K562 (cell line): Measurements from ENCODE around the gene KCTD16. TPM values are rescaled to one million over a fixed set of nuclear protein-coding genes. Genes with fewer than 3 reads are reported as not detected.

ENCODE experiments used
- ATAC-seq: fragments of 200-7000 bp; cut with Tn5 transposase; 3 replicates; pipeline ENCODE4 v1.9.1; 2020; ENCODE audit warnings: moderate library complexity
- BruUV-seq: library from RNA; stranded (reverse); fragments of 400-500 nt; replicated peaks from 2 replicates; lab custom pipeline; 2021; lab: Mats Ljungman, UMichigan
- CTCF ChIA-PET: fragments of 300-600 bp; formaldehyde crosslinking; extraction: SDS; loops from one replicate; lab custom pipeline; 2021; ENCODE audit warnings: low intra/inter-chr PET ratio; lab: Yijun Ruan, JAX
- POLR2A ChIA-PET: fragments of 300-600, 350-650 bp; sonication (Branson Sonifier 250); formaldehyde crosslinking; extraction: SDS; loops from one replicate; lab custom pipeline; 2021; ENCODE audit warnings: antibody characterized with exemption, inconsistent platforms; lab: Yijun Ruan, JAX
- DNase-seq, 4 experiments: peaks; one replicate each; pipeline versions ENCODE4 v3.0.0 to v3.0.0-alpha.2; 2011 to 2018; ENCODE audit warnings: low spot score in 3 of 4, mixed read lengths in 3 of 4; ENCODE audit errors: extremely low read depth in 1 of 4
- FAIRE-seq: peaks from 2 replicates; lab custom pipeline; 2011; peaks lifted over from hg19 to GRCh38; lab: Jason Lieb, UNC
- H2AFZ ChIP-seq: 2 replicates; pipeline ENCODE4 v1.6.0; 2011; ENCODE audit warnings: low read depth, low read length, control low read depth, inconsistent platforms
- H3K27ac ChIP-seq: fragments of 200-600 bp; 3 replicates; pipeline ENCODE4 v1.8.0; 2011; ENCODE audit warnings: low read depth, mild to moderate bottlenecking, control low read depth, inconsistent platforms, low read length, moderate library complexity, mixed read lengths; ENCODE audit errors: extremely low read depth
- H3K27me3 ChIP-seq, 2 experiments: fragments of 300-600 bp in 1 of 2; 2 replicates in 1 of 2; 3 replicates in 1 of 2; pipeline versions ENCODE4 v1.6.0 to v1.8.0; 2011; ENCODE audit warnings: inconsistent platforms in 2 of 2, low read length in 2 of 2, mild to moderate bottlenecking in 1 of 2, mixed read lengths in 1 of 2, moderate library complexity in 1 of 2; ENCODE audit not compliant: control insufficient read depth in 2 of 2, insufficient read depth in 2 of 2
- H3K36me3 ChIP-seq: fragments of 300-600 bp; 3 replicates; pipeline ENCODE4 v1.8.0; 2011; ENCODE audit warnings: mild to moderate bottlenecking, low read length, inconsistent platforms; ENCODE audit not compliant: control insufficient read depth, insufficient read depth
- H3K4me1 ChIP-seq, 2 experiments: fragments of 200-600 bp in 1 of 2; replicated peaks in 1 of 2; 2 replicates in 1 of 2; 3 replicates in 1 of 2; pipeline versions ENCODE4 v1.5.1 to v1.8.0; 2011; ENCODE audit warnings: inconsistent platforms in 2 of 2, low read length in 2 of 2, mild to moderate bottlenecking in 1 of 2, mixed read lengths in 1 of 2, moderate library complexity in 1 of 2; ENCODE audit not compliant: control insufficient read depth in 2 of 2, insufficient read depth in 2 of 2
- H3K4me2 ChIP-seq: 2 replicates; pipeline ENCODE4 v1.6.1; 2011; ENCODE audit warnings: low read length, control low read depth, inconsistent platforms, mixed read lengths; ENCODE audit not compliant: insufficient read depth
- H3K4me3 ChIP-seq: fragments of 200-600 bp; sonication (generic), shearing (Covaris generic); 2 replicates; pipeline ENCODE4 v1.5.1; 2016; ENCODE audit warnings: control low read depth, inconsistent platforms
- H3K79me2 ChIP-seq: fragments of 200-600 bp; 3 replicates; pipeline ENCODE4 v1.8.0; 2011; ENCODE audit warnings: low read length, inconsistent platforms; ENCODE audit not compliant: control insufficient read depth, insufficient read depth
- H3K9ac ChIP-seq, 2 experiments: 2 replicates each; pipeline versions ENCODE4 v1.6.0 to v1.6.1; 2011; ENCODE audit warnings: low read depth in 2 of 2, low read length in 2 of 2, control low read depth in 1 of 2, inconsistent platforms in 1 of 2, mild to moderate bottlenecking in 1 of 2, mixed read lengths in 1 of 2; ENCODE audit not compliant: insufficient read depth in 1 of 2
- H3K9me1 ChIP-seq: one replicate; pipeline ENCODE4 v1.6.0; 2011; ENCODE audit warnings: inconsistent platforms, mild to moderate bottlenecking, low read length, moderate library complexity; ENCODE audit not compliant: control insufficient read depth, insufficient read depth
- H3K9me3 ChIP-seq: replicated peaks from 2 replicates; pipeline ENCODE4 v1.5.1; 2011; ENCODE audit warnings: low read depth, low read length, inconsistent platforms; ENCODE audit not compliant: control insufficient read depth, insufficient read depth
- H4K20me1 ChIP-seq: replicated peaks from 2 replicates; pipeline ENCODE4 v1.6.1; 2011; ENCODE audit warnings: low read length, inconsistent platforms, mixed read lengths; ENCODE audit not compliant: control insufficient read depth, insufficient read depth
- ARID1B ChIP-seq: fragments of 450-650 bp; IDR thresholded peaks from 2 replicates; pipeline ENCODE4 v1.6.1; 2016; ENCODE audit warnings: antibody characterized with exemption, mild to moderate bottlenecking, inconsistent platforms
- CBX5 ChIP-seq: IDR thresholded peaks from 2 replicates; pipeline ENCODE4 v1.6.1; 2014; ENCODE audit warnings: low read depth, borderline replicate concordance
- CSDE1 ChIP-seq, 2 experiments: fragments of 450-650 bp; IDR thresholded peaks; 2 replicates each; pipeline ENCODE4 v1.6.1; 2016; ENCODE audit warnings: mild to moderate bottlenecking in 1 of 2
- OTX1 ChIP-seq: fragments of 450-650 bp; formaldehyde crosslinking; IDR thresholded peaks from 2 replicates; pipeline ENCODE4 v1.4.0; 2022; ENCODE audit warnings: mild to moderate bottlenecking
- TCF3 ChIP-seq: sonication (generic); formaldehyde crosslinking; IDR thresholded peaks from 2 replicates; pipeline ENCODE4 v1.4.0; 2020; ENCODE audit warnings: mild to moderate bottlenecking, missing genetic modification reagents
- ZNF41 ChIP-seq: fragments of 250-450 bp; sonication (Bioruptor Pico); conservative IDR thresholded peaks from 2 replicates; pipeline ENCODE4 v1.4.0; 2020; ENCODE audit warnings: mild to moderate bottlenecking
- ZNF699 ChIP-seq: fragments of 250-450 bp; sonication (Bioruptor Pico); IDR thresholded peaks from 2 replicates; pipeline ENCODE4 v1.8.0; 2021; ENCODE audit warnings: mild to moderate bottlenecking, moderate library complexity; ENCODE audit not compliant: insufficient replicate concordance
- ZNF780A ChIP-seq: fragments of 250-450 bp; sonication (Bioruptor Pico); IDR thresholded peaks from 2 replicates; pipeline ENCODE4 v1.5.0; 2021; ENCODE audit warnings: mild to moderate bottlenecking
- WGBS: fragments of 100-300 bp; shearing (Covaris generic); methylation state at CpG from one replicate; pipeline ENCODE4 v1.1.6; 2016; ENCODE audit warnings: low coverage, mixed read lengths; ENCODE audit not compliant: insufficient coverage; ENCODE audit errors: missing lambda C conversion rate; 5-methylcytosine and 5-hydroxymethylcytosine counted together
- in situ Hi-C: fragments of 300-500 bp; cut with MboI; formaldehyde crosslinking; loops from 4 replicates; pipeline ENCODE4 v1.15.0; 2018; ENCODE audit warnings: inconsistent platforms, mixed read lengths
- intact Hi-C: fragments of 100-400 bp; cut with micrococcal nuclease; formaldehyde crosslinking; loops from 2 replicates; pipeline ENCODE4 v1.14.2; 2022
- polyA plus RNA-seq, 8 experiments: library from polyadenylated mRNA; depleted of rRNA in 4 of 8; stranded (reverse) in 5 of 8; unstranded in 3 of 8; fragments of >200 nt; fragmentation: Nextera tagmentation in 2 of 8; fragmentation: Illumina TruSeq in 1 of 8; extraction: Ambion mirVana in 2 of 8; extraction: Trizol in 1 of 8; gene quantifications; 2 replicates each; pipeline versions ENCODE4 v1.2.1 to v1.2.3, GENCODE V29; 2011 to 2014; ENCODE audit warnings: inconsistent platforms in 1 of 8, missing spikeins in 1 of 8
- total RNA-seq, 7 experiments: library from RNA; depleted of rRNA in 6 of 7; stranded (reverse); fragments of >200 nt in 6 of 7; fragmentation: Illumina TruSeq in 2 of 7; extraction: Trizol in 2 of 7; gene quantifications; 2 replicates each; pipeline versions ENCODE4 v1.2.1 to v1.2.3, GENCODE V29; 2011 to 2021; ENCODE audit warnings: low replicate concordance in 1 of 7
- TF ChIP-seq, protein P1 (sequence below): fragments of 250-450 bp; sonication (Bioruptor Pico); IDR thresholded peaks from 2 replicates; pipeline ENCODE4 v1.8.0; 2021; ENCODE audit warnings: mild to moderate bottlenecking, moderate library complexity
- TF ChIP-seq, protein P2 (sequence below): fragments of 450-650 bp; IDR thresholded peaks from one replicate; pipeline ENCODE4 v1.6.1; 2018; ENCODE audit warnings: mild to moderate bottlenecking, moderate library complexity; ENCODE audit not compliant: partially characterized antibody
- TF ChIP-seq, protein P3 (sequence below): fragments of 450-650 bp; formaldehyde crosslinking; IDR thresholded peaks from 2 replicates; pipeline ENCODE4 v1.4.0; 2020; ENCODE audit warnings: mild to moderate bottlenecking
- TF ChIP-seq, protein P4 (sequence below): sonication (generic); formaldehyde crosslinking; IDR thresholded peaks from 2 replicates; pipeline ENCODE4 v1.8.0; 2022; ENCODE audit warnings: missing genetic modification reagents, mild to moderate bottlenecking, borderline replicate concordance
- TF ChIP-seq, protein P5 (sequence below): sonication (generic); formaldehyde crosslinking; IDR thresholded peaks from 2 replicates; pipeline ENCODE4 v1.5.0; 2020; ENCODE audit warnings: missing genetic modification reagents

Gene KCTD16
- total and polyA plus RNA-seq, 9 of the 15 experiments (the other 6 are each of a cell fraction or from before 2014, with no cell fraction given): 0.04 TPM; not detected in 8

DNA sequence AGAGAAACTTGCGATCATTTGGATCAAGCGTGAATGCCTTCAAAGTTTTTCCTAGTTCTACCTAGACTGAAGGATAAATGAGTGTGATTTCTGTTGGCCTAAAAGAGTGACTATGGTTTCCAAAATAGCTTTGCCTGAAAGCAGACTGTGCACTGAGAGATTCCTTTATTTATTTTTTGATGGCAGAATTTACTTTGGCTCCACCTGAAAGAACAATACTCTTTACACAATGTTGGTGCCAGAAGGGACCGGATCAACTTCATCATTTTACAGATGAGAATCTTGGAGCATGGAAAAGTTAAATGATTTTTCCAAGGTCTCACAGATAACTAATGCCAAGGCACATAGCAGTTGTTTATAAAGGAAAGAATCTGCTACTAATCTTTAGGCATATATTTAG lies 199.6 kb downstream of the KCTD16 start:
- ChIA-PET CTCF (no interaction called here), POLR2A (interaction anchor here (0.6 kb wide), 1 partner anchor 41 kb away, joined by 4 read pairs; no protein-coding TSS in a partner anchor)
- no peaks in the 10 kb centered on the region for H3K9me3 ChIP-seq
- H3K9ac ChIP-seq: no peak overlapping the region
- no peaks in the 10 kb centered on the region for H3K9me1 ChIP-seq
- DNase-seq (no peak), ATAC-seq (no peak), FAIRE-seq (no peak)
- no TSS peak for BruUV-seq
- H4K20me1 ChIP-seq: no peaks in the 10 kb centered on the region
- H3K27ac ChIP-seq: no peak overlapping the region
- H3K27me3 ChIP-seq: no peaks in the 10 kb centered on the region
- no peak overlapping the region for H3K4me2 ChIP-seq
- intact Hi-C loops (no loop called here), in situ Hi-C loops (no loop called here)
- WGBS: 0% methylated on average over 3 of the region's 3 CpGs
- TF ChIP-seq OTX1 (CRISPR knock-in tag) (no peak), ARID1B (no peak), ZNF780A (no peak), TCF3 (CRISPR knock-in tag) (no peak), CBX5 (no peak), ZNF41 (CRISPR knock-in tag) (no peak), CSDE1 (IDR thresholded peaks at IDR 0.05) (no peak), ZNF699 (CRISPR knock-in tag) (no peak)
- TF ChIP-seq, protein P1, sequence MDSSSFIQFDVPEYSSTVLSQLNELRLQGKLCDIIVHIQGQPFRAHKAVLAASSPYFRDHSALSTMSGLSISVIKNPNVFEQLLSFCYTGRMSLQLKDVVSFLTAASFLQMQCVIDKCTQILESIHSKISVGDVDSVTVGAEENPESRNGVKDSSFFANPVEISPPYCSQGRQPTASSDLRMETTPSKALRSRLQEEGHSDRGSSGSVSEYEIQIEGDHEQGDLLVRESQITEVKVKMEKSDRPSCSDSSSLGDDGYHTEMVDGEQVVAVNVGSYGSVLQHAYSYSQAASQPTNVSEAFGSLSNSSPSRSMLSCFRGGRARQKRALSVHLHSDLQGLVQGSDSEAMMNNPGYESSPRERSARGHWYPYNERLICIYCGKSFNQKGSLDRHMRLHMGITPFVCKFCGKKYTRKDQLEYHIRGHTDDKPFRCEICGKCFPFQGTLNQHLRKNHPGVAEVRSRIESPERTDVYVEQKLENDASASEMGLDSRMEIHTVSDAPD (CRISPR knock-in tag): no peak
- TF ChIP-seq, protein P2, sequence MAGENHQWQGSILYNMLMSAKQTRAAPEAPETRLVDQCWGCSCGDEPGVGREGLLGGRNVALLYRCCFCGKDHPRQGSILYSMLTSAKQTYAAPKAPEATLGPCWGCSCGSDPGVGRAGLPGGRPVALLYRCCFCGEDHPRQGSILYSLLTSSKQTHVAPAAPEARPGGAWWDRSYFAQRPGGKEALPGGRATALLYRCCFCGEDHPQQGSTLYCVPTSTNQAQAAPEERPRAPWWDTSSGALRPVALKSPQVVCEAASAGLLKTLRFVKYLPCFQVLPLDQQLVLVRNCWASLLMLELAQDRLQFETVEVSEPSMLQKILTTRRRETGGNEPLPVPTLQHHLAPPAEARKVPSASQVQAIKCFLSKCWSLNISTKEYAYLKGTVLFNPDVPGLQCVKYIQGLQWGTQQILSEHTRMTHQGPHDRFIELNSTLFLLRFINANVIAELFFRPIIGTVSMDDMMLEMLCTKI: no peak
- TF ChIP-seq, protein P3, sequence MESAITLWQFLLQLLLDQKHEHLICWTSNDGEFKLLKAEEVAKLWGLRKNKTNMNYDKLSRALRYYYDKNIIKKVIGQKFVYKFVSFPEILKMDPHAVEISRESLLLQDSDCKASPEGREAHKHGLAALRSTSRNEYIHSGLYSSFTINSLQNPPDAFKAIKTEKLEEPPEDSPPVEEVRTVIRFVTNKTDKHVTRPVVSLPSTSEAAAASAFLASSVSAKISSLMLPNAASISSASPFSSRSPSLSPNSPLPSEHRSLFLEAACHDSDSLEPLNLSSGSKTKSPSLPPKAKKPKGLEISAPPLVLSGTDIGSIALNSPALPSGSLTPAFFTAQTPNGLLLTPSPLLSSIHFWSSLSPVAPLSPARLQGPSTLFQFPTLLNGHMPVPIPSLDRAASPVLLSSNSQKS: no peak
- TF ChIP-seq, protein P4, sequence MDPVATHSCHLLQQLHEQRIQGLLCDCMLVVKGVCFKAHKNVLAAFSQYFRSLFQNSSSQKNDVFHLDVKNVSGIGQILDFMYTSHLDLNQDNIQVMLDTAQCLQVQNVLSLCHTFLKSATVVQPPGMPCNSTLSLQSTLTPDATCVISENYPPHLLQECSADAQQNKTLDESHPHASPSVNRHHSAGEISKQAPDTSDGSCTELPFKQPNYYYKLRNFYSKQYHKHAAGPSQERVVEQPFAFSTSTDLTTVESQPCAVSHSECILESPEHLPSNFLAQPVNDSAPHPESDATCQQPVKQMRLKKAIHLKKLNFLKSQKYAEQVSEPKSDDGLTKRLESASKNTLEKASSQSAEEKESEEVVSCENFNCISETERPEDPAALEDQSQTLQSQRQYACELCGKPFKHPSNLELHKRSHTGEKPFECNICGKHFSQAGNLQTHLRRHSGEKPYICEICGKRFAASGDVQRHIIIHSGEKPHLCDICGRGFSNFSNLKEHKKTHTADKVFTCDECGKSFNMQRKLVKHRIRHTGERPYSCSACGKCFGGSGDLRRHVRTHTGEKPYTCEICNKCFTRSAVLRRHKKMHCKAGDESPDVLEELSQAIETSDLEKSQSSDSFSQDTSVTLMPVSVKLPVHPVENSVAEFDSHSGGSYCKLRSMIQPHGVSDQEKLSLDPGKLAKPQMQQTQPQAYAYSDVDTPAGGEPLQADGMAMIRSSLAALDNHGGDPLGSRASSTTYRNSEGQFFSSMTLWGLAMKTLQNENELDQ: no peak
- TF ChIP-seq, protein P5, sequence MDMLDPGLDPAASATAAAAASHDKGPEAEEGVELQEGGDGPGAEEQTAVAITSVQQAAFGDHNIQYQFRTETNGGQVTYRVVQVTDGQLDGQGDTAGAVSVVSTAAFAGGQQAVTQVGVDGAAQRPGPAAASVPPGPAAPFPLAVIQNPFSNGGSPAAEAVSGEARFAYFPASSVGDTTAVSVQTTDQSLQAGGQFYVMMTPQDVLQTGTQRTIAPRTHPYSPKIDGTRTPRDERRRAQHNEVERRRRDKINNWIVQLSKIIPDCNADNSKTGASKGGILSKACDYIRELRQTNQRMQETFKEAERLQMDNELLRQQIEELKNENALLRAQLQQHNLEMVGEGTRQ (CRISPR knock-in tag): no peak
- no peak overlapping the region for H3K4me3 ChIP-seq
- H3K79me2 ChIP-seq: no peaks in the 10 kb centered on the region
- no peak overlapping the region for H2AFZ ChIP-seq
- H3K36me3 ChIP-seq: no peaks in the 10 kb centered on the region
- H3K4me1 ChIP-seq: no peaks in the 10 kb centered on the region
